Measurements from ENCODE around the gene KIZ.

Gene KIZ

GRCh38 chr20:21104921-21105320, 21.0 kb upstream of the KIZ start:
- no peak for DNase-seq (ENCODE audit: low spot score)

GRCh38 chr20:21105429-21106170, 20.3 kb upstream of the KIZ start:
- no peak for DNase-seq (ENCODE audit: low spot score)

DNA sequence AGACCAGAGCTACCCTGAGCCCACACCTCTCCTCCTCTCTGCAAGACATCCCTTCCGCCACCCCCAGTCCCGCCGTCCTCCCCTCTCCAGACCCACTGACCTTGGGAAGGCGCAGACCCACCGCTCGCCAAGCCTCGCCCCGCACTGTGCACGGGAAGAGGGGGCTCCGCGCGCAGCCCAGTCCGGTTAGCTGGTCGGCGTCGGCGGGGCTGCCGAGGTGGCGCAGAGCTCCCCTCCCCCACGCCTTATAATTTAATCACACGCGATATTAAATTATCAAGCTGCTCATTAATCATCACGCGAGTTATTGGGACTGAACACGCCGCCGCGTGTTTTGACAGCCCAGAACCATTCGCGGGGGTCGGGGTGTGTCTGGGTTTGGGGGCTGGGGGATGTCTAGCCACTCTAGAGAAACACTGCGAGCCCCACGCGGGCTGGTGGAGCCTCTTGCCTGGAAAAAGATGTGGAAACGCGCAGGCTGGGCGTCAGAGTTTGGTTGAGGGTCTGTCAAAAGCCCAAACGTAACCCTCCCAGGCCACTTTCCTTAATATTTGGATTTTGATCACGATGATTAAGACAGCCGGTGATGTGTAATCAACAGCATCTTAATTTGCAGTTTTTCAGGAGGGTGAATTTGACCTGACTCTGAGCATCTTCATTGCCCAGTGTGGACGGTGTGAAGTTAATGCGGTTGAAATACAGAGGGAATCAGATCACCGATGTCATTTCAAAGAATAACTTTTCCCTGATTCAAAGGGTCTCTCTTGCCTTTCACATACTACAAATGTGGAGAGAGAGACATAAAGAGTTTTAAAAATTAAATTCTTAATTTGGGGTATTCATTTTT, 19.5 kb upstream of the KIZ start, which contains the start of gene LINC00237:
LINC00237 (minus strand) TSS at position 188 of the 847 bp plus-strand sequence.
- no peak for DNase-seq (ENCODE audit: low spot score)

DNA sequence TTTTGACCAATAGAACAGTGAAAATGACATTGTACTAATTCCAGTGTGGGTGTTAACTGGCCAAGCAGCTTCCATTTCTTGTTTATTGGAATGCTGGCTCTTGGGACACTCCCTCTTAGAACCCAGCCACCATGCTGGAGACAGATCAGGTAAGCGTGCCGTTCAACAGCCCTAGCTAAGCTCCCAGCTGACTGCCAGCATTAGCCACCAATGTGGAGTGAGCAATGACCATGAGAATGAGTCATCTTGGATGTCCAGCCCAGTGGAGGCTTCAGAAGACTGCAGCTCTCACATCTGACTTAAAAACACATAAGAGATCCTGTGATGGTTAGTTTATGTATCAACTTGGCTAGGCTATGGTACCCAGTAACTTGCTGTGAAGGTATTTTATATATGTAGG, 16.7 kb upstream of the KIZ start:
- DNase-seq (ENCODE audit: low spot score) = no peak

GRCh38 chr20:21110811-21111210, 15.1 kb upstream of the KIZ start:
- no peak for DNase-seq (ENCODE audit: low spot score)

DNA sequence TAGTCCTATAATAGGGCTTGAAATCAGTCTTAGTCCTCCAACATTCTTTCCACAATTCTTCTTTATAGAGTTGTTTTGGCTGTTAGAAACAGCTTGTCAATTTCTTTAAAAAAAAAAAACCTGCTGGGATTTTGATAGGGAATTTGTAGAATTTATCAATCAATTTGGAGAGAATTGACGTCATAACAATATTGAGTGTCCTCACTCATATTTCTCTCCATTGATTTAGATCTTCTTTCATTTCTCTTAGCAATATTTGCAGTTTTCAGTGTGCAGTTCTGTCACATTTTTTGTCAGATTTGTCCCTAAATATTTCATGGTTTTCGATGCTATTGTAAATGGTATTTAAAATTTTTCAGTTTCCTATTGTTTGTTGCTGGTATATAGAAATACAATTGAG, 14.5 kb upstream of the KIZ start:
- no peak for DNase-seq (ENCODE audit: low spot score)

- DNase-seq (ENCODE audit: low spot score) = no peak
These were observed 12.2 kb upstream of the KIZ start for GRCh38 chr20:21113697-21114096.

GRCh38 chr20:21114584-21114983, 11.3 kb upstream of the KIZ start:
- DNase-seq (ENCODE audit: low spot score) = no peak

GRCh38 chr20:21117521-21117920, 8.4 kb upstream of the KIZ start:
- DNase-seq (ENCODE audit: low spot score) = no peak

DNA sequence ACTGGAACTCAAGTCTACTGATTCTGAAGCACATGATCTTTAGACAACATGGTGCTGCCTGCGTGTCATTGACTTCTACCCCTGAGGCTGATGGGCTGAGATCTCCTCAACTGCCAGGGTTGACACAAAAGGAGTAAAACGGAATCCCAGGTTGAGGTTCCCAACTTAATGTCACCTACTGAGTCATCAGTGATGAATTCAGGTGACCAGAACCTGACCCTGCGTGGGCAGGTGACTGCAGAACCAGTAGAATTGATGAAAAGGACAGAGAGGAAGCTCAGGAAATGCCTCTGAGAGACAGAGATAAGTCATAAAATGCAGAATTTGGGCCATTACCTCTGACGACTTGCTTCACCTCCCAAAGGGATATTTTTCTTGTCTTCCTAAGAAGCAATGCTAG, 7.7 kb upstream of the KIZ start:
- no peak for DNase-seq (ENCODE audit: low spot score)

DNA sequence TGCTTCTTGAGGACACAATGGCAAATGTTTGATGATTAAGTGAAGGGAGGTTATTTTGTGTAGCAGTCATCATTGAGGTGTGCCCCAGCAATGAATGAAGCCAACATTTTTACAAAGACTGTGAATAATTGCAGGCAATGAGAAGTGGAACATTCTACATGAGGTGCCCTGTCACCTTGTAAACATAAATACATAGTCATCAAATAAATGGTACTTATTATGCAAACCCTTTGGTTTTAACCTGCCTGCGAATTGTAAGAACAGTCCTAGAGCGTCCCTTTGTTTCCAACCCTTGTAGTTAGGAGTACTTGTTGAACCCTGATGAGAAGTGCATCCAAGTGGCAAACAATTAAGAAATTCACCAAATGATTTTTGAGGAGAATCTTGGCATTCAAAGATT, 7.1 kb upstream of the KIZ start:
- no peak for DNase-seq (ENCODE audit: low spot score)

- no peak for DNase-seq (ENCODE audit: low spot score)
These were observed 1.7 kb upstream of the KIZ start for GRCh38 chr20:21124190-21124589.

DNA sequence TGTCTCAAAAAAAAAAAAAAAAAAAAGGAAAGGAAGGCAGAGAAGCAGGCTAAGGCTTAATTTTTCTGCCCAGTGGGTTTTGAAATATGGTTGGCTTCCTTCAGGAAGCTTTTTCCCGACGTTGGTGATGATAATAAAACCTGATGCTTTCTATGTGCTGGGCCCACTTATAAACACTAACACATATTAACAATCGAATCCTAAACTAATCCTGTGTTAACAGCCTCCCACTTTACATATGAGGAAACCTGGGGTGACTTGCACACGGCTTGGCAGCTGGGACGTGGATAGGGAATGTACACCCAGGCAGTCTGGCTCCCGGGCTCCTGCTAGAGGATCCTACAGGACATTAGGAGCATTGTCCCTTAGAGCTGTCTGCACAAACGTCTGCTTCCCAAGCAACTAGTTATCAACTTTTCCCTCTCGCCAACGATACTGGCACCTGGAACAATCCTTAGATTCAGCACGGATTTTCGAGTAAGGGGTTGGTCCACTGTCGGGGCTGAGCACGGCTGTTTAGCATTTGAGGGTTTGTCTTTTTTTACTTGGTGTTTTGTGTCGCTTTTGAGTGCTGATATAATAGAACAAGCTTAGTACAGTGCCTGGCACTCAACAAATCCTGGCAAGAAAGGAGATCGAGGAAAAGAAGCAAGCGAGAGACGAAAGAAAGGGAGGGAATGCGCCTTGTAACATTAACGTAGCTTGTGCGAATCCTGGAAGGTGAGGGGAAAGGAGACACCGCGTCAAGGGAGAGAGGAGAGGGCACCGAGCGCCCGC, 622 bp upstream of the KIZ start:
- DNase-seq (ENCODE audit: low spot score) = no peak

GRCh38 chr20:21126581-21126870, 644 bp downstream of the KIZ start:
- DNase-seq (ENCODE audit: low spot score) = peak; percentile 7

DNA sequence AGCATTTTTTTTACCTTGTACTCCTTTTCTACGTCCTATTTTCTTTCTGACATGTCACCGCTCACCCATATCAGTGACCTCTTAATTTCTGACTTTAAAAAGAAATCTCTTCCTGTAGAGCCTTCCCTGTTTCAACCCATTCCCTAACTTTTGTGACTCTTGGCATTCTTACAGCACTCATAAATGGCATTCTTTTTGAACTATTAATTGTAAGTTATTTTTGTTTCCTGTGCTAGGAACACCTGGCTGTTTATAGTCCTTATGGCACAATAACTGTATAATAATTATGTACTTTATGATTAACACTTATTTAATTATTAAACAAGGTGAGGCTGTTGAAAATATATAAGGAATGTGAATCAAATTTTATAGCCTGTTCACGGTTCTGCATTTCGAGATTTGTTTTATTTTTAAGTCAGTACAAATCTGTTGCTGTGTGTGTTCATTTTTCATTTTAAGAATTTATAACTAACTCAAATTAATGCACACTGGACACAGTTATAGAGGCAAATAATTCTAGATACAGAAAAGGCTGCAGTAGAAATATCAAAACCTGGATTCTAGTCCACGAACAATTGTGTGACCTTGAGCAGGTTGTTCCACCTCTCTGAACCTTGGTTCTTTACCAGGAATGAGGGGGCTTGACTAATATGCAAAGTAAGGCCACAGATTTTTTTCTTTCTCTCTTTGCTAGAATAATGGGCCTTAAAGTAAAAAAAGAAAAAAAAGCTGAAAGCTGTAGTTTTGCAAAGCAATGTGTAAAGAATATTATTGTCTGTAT, 1.5 kb downstream of the KIZ start:
- no peak for DNase-seq (ENCODE audit: low spot score)

DNA sequence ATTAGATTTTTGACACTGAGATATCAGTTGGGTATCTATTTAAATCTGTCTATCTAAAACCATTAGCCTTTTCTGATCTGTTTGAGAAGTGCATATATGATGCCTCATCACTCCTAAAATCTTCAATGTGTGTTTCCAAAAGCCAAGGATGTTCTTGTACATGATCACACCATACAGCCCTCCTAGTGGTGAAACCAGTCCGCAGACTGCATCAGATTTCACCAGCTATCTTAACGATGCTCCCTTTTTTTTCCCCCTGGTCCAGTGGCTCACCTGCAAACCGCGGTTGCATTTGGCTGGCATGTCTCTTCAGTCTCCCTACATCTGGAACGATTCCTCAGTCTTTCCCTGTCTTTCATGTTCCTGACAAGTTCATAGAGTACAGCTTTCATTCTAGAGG, 4.0 kb downstream of the KIZ start:
- no peak for DNase-seq (ENCODE audit: low spot score)

- DNase-seq (ENCODE audit: low spot score) = no peak
These were observed 7.5 kb downstream of the KIZ start for GRCh38 chr20:21133404-21133803.

DNA sequence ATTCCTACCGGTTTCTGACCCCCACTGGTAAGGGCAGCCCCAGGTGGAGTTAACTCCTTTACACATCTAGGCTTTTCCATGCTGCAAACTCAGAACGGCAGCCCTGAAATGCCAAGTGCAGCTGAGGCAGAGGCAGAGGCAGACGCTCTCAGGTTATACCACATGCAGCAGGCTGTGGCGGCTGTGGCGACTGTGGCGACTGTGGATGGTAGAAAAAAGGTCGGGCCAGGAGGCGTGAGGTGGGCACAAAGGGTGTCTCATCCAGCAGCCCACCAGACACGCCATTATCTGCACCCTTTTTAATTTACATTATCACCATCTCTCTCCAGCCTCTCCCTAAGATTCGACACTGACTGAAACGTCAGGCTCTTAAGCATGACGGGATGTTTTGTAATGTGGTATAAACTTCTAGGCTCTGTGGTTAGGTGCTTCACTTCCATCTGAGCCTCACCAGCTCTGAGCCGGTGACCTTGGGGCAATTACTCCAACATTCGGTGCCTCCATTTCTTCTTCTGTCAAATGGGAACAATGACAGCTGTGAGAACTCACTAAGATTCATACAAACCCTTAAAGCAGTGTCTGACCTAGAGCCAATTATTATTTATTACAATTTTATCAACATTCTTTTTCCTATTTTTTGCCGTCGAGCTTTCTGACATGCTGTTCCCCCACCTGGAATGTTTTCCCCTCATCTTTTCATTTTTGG, 8.2 kb downstream of the KIZ start:
- DNase-seq (ENCODE audit: low spot score) = no peak

DNA sequence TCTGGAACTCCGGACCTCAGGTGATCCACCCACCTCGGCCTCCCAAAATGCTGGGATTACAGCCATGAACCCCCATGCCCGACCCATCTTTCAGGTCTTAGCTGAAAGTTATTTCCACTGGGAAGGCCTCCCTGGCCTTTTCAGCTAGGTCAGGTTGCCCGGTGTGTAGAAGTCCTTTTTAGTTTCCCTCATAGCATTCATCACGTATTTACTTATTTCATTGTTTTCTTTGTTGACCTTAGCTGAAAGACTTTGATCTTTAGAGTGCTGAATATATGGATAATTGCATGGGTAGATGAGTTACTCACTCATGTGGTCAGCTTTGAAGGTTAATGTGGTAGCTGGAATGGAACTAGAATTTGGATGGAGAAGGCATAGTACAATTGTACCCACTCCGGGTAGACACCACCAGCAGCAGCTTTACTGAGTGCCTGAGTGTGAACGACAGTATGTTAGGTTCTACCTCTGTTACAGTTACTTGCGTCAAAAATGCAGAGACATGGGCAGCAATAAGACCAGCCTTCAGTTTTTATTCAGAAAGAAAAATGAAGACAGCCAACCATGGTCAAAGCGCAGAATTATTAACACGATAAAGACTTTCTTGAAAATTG, 9.1 kb downstream of the KIZ start:
- DNase-seq (ENCODE audit: low spot score) = no peak

GRCh38 chr20:21136015-21136732, 10.3 kb downstream of the KIZ start:
- no peak for DNase-seq (ENCODE audit: low spot score)
